ENCODE measurements around the gene ANAPC15. TPM values are rescaled to one million over a fixed set of nuclear protein-coding genes. Genes with fewer than 3 reads are reported as not detected.

Gene ANAPC15
- total and polyA plus RNA-seq, 9 of the 15 experiments (the other 6 are each of a cell fraction or from before 2014, with no cell fraction given): 53.0 to 254 (median 75.7) TPM

- no peak for TF ChIP-seq ZNF518B (CRISPR knock-in tag; IDR thresholded peaks at IDR 0.05)
- no peak for TF ChIP-seq SIN3A (IDR thresholded peaks at IDR 0.05; ENCODE audit: borderline replicate concordance in 2 of 2, control insufficient read depth in 1 of 2, low read depth in 2 of 2, low read length in 2 of 2)
- no peak for TF ChIP-seq GATAD2A (IDR thresholded peaks at IDR 0.05)
- no peak for TF ChIP-seq ZNF316 (IDR thresholded peaks at IDR 0.05)
- TF ChIP-seq MAFF (IDR thresholded peaks at IDR 0.05; ENCODE audit: low read length): no peak
- TF ChIP-seq NFRKB (IDR thresholded peaks at IDR 0.05; ENCODE audit: low read depth): peak; percentile 15; the same call in 1 of the 2 replicates
- no peak for TF ChIP-seq MBD2 (IDR thresholded peaks at IDR 0.05; ENCODE audit: borderline replicate concordance, low read depth)
- TF ChIP-seq GTF2A2 (tag; IDR thresholded peaks at IDR 0.05): no peak
- TF ChIP-seq NEUROD1 (IDR thresholded peaks at IDR 0.05; ENCODE audit: borderline replicate concordance, low read depth, low read length, partially characterized antibody): no peak
- no peak for TF ChIP-seq ZNF589 (CRISPR knock-in tag; IDR thresholded peaks at IDR 0.05; ENCODE audit: low read depth)
- TF ChIP-seq MLLT1 (IDR thresholded peaks at IDR 0.05): peak in 1 of 2 experiments; percentile 87; a peak in 2 of 4 replicates
- TF ChIP-seq SIX5 (IDR thresholded peaks at IDR 0.05; ENCODE audit: borderline replicate concordance in 1 of 2, insufficient read depth in 1 of 2, low read depth in 1 of 2, low read length in 2 of 2): no peak
- TF ChIP-seq ZBTB8A (IDR thresholded peaks at IDR 0.05; ENCODE audit: partially characterized antibody): no peak
- 0 out of 2 replicates have a peak, but pooled peaks have one; percentile 19 for TF ChIP-seq ZNF197 (CRISPR knock-in tag; IDR thresholded peaks at IDR 0.05; ENCODE audit: low read depth)
- TF ChIP-seq RUNX1 (IDR thresholded peaks at IDR 0.05; ENCODE audit: low read depth): no peak
- TF ChIP-seq ARNT (IDR thresholded peaks at IDR 0.05): no peak
- 0 out of 2 replicates have a peak, but pooled peaks have one; percentile 23 for TF ChIP-seq NBN (IDR thresholded peaks at IDR 0.05; ENCODE audit: low read depth)
- no peak for TF ChIP-seq ARID3B (CRISPR knock-in tag; IDR thresholded peaks at IDR 0.05; ENCODE audit: borderline replicate concordance)
These were observed 974 bp downstream of the ANAPC15 start (continued) for GRCh38 chr11:72111300-72112142.
